Measurements from ENCODE around the gene N4BP3.

Gene N4BP3

DNA sequence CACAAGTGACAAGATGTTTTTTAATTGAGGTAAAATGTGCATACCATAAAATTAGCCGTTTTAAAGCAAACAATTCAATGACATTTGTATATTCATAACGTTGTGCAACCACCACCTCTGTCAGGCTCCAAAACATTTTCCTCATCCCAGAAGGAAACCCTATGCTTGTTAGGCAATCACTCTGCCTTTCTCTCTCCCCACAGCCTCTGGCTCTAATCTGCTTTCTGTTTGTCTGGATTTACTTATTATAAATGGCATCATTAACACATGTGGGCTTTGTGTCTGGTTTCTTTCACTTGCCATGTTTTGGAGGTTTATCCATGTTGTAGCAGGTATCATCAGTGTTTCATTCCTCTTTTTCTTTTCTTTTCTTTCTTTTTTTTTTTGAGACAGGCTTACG is 1.4 kb upstream of the N4BP3 start:
- TF ChIP-seq EZH2phosphoT487 (conservative IDR thresholded peaks at IDR 0.05; ENCODE audit: low read length), result no peak
- no peak for TF ChIP-seq CTCF (IDR thresholded peaks at IDR 0.05; ENCODE audit: insufficient read depth, low read length, poor library complexity, severe bottlenecking)
- Histone ChIP-seq H3K27me3 (ENCODE audit: low read length) (no peaks in the 10 kb centered on the region), H3K9me3 (ENCODE audit: insufficient read depth, low read length) (no peaks in the 10 kb centered on the region), H3K9me2 (replicated peaks; ENCODE audit: insufficient read depth, low read length) (no peaks in the 10 kb centered on the region), H3K79me2 (ENCODE audit: insufficient read depth, low read length) (peaks cover 20% of the 10 kb centered on the region), H3K9ac (ENCODE audit: low read length) (no peak overlapping the region), H4K20me1 (ENCODE audit: low read depth, low read length) (no peaks in the 10 kb centered on the region), H3F3A (ENCODE audit: insufficient read depth) (peaks cover 40% of the 10 kb centered on the region), H3K36me3 (ENCODE audit: low read length) (no peaks in the 10 kb centered on the region), H2AFZ (ENCODE audit: low read depth, low read length, severe bottlenecking) (no peak overlapping the region), H3K27ac (ENCODE audit: low read depth, low read length) (no peak overlapping the region), H3K4me3 (ENCODE audit: insufficient read depth, low read length, poor library complexity, severe bottlenecking) (no peak overlapping the region), H3K4me2 (ENCODE audit: low read depth, low read length, poor library complexity, severe bottlenecking) (no peak overlapping the region)

DNA sequence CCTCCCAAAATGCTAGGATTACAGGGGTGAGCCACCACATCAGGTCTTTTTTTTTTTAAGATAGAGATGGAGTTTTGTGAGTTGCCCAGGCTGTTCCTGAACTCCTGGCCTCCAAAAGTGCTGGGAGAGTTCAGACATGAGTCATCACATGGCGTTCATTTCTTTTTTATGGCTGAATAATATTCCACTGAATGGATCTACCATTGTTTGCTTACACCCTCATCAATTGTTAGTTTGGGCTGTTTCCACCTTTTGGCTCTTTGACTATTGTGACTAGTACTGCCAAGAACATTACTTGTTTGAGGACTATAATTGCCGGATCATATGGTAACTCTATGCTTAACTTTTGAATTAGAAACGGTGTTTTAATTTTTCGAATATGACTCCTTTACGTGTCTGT is 787 bp upstream of the N4BP3 start:
- TF ChIP-seq EZH2phosphoT487 (conservative IDR thresholded peaks at IDR 0.05; ENCODE audit: low read length), result no peak
- TF ChIP-seq CTCF (IDR thresholded peaks at IDR 0.05; ENCODE audit: insufficient read depth, low read length, poor library complexity, severe bottlenecking), result no peak
- H3K36me3 ChIP-seq (ENCODE audit: low read length), result no peaks in the 10 kb centered on the region
- H3K4me3 ChIP-seq (ENCODE audit: insufficient read depth, low read length, poor library complexity, severe bottlenecking), result peak overlapping the region; percentile 37
- H2AFZ ChIP-seq (ENCODE audit: low read depth, low read length, severe bottlenecking), result peak overlapping the region; percentile 78
- peak overlapping the region; percentile 61 for H3K27ac ChIP-seq (ENCODE audit: low read depth, low read length)
- no peaks in the 10 kb centered on the region for H3K9me3 ChIP-seq (ENCODE audit: insufficient read depth, low read length)
- peaks cover 46% of the 10 kb centered on the region for H3F3A ChIP-seq (ENCODE audit: insufficient read depth)
- peak overlapping the region; percentile 91 for H3K9ac ChIP-seq (ENCODE audit: low read length)
- peaks cover 26% of the 10 kb centered on the region for H3K79me2 ChIP-seq (ENCODE audit: insufficient read depth, low read length)
- no peaks in the 10 kb centered on the region for H3K27me3 ChIP-seq (ENCODE audit: low read length)
- H3K9me2 ChIP-seq (replicated peaks; ENCODE audit: insufficient read depth, low read length), result no peaks in the 10 kb centered on the region
- no peaks in the 10 kb centered on the region for H4K20me1 ChIP-seq (ENCODE audit: low read depth, low read length)
- peak overlapping the region; percentile 58 for H3K4me2 ChIP-seq (ENCODE audit: low read depth, low read length, poor library complexity, severe bottlenecking)

DNA sequence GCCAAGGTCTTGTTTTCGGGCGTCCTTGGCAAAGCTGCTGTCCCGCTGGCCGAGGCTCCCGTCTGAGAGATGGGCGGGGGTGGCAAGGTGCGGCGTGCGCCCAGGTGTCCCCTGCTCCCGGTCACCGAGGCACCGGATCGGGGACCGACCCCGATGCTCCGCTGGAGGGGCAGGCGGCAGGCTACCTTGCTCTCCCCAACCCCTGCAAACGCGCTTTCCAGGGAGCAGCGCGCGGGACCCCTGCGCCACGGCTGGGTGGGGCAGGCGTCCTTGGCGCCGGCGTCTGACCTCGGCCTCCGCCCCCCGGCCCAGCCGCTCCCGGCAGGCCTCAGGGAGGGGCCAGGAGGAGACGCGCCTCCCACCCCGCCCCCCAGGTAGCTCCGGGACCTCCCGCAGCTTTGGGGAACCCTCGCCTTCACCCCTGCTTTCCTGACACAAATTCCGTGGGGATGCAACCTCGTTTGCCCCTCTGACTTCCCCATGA is 551 bp downstream of the N4BP3 start:
- Histone ChIP-seq H3F3A (ENCODE audit: insufficient read depth) (peaks cover 59% of the 10 kb centered on the region), H3K27me3 (ENCODE audit: low read length) (no peaks in the 10 kb centered on the region), H3K27ac (ENCODE audit: low read depth, low read length) (peak overlapping the region; percentile 94), H3K9ac (ENCODE audit: low read length) (peak overlapping the region; percentile 91), H2AFZ (ENCODE audit: low read depth, low read length, severe bottlenecking) (no peak overlapping the region), H3K4me3 (ENCODE audit: insufficient read depth, low read length, poor library complexity, severe bottlenecking) (peak overlapping the region; percentile 65), H3K9me3 (ENCODE audit: insufficient read depth, low read length) (no peaks in the 10 kb centered on the region), H3K36me3 (ENCODE audit: low read length) (no peaks in the 10 kb centered on the region), H3K9me2 (replicated peaks; ENCODE audit: insufficient read depth, low read length) (no peaks in the 10 kb centered on the region), H4K20me1 (ENCODE audit: low read depth, low read length) (no peaks in the 10 kb centered on the region), H3K4me2 (ENCODE audit: low read depth, low read length, poor library complexity, severe bottlenecking) (peak overlapping the region; percentile 78), H3K79me2 (ENCODE audit: insufficient read depth, low read length) (peaks cover 36% of the 10 kb centered on the region)
- TF ChIP-seq EZH2phosphoT487 (conservative IDR thresholded peaks at IDR 0.05; ENCODE audit: low read length), result no peak
- TF ChIP-seq CTCF (IDR thresholded peaks at IDR 0.05; ENCODE audit: insufficient read depth, low read length, poor library complexity, severe bottlenecking), result no peak

All from SU-DHL-6 (cell line).